Naive thymus-derived CD4-positive, alpha-beta T cell (primary cell): Measurements from ENCODE around the gene ELAC1. TPM values are rescaled to one million over a fixed set of nuclear protein-coding genes. Genes with fewer than 3 reads are reported as not detected.

ENCODE experiments used
- ATAC-seq: fragments of 150-1000 bp; cut with Tn5 transposase; 2 replicates; pipeline ENCODE4 v1.10.0; 2021; ENCODE audit warnings: mild to moderate bottlenecking, moderate library complexity
- CTCF ChIA-PET: fragments of 350-600 bp; sonication (Branson Sonifier 250); formaldehyde crosslinking; loops from one replicate; lab custom pipeline; 2021; ENCODE audit warnings: antibody characterized with exemption; lab: Charles Lee
- POLR2A ChIA-PET: fragments of 350-600 bp; sonication (Branson Sonifier 250); formaldehyde crosslinking; loops from one replicate; lab custom pipeline; 2021; ENCODE audit warnings: antibody characterized with exemption, inconsistent platforms; lab: Charles Lee
- DNase-seq, 9 donors: peaks; one replicate each; pipeline versions ENCODE4 v3.0.0 to v3.0.0-alpha.2; 2020 to 2022; ENCODE audit warnings: mixed read lengths in 1 of 9
- H3K27ac ChIP-seq: one replicate; pipeline ENCODE4 v1.7.0; 2013; ENCODE audit warnings: mild to moderate bottlenecking, low read depth, low read length, moderate library complexity
- H3K27me3 ChIP-seq, 2 donors: one replicate each; pipeline ENCODE4 v1.7.0; 2013; ENCODE audit warnings: low read length in 2 of 2, mild to moderate bottlenecking in 2 of 2, moderate library complexity in 2 of 2; ENCODE audit not compliant: control insufficient read depth in 2 of 2, insufficient read depth in 2 of 2
- H3K36me3 ChIP-seq, 3 experiments: 1 replicate in 2 of 3; 2 replicates in 1 of 3; pipeline ENCODE4 v1.7.0; 2013; ENCODE audit warnings: low read length in 3 of 3, mild to moderate bottlenecking in 3 of 3, moderate library complexity in 1 of 3; ENCODE audit not compliant: insufficient read depth in 3 of 3, control insufficient read depth in 2 of 3
- H3K4me1 ChIP-seq, 2 donors: one replicate each; pipeline ENCODE4 v1.7.0; 2013; ENCODE audit warnings: low read length in 2 of 2, mild to moderate bottlenecking in 2 of 2, moderate library complexity in 1 of 2; ENCODE audit not compliant: control insufficient read depth in 2 of 2, insufficient read depth in 2 of 2
- H3K4me3 ChIP-seq: 2 replicates; pipeline ENCODE4 v1.7.0; 2013; ENCODE audit warnings: mild to moderate bottlenecking, low read length
- H3K9me3 ChIP-seq, 3 experiments: 1 replicate in 2 of 3; 2 replicates in 1 of 3; pipeline ENCODE4 v1.7.0; 2013; ENCODE audit warnings: low read length in 3 of 3; ENCODE audit not compliant: control insufficient read depth in 2 of 3
- H3K27ac Mint-ChIP-seq, 9 donors: one replicate each; pipeline ENCODE4 v1.8.0; 2020 to 2022; ENCODE audit warnings: mixed read lengths in 9 of 9, mild to moderate bottlenecking in 8 of 9, moderate library complexity in 5 of 9, inconsistent platforms in 2 of 9
- H3K27me3 Mint-ChIP-seq, 5 donors: one replicate each; pipeline ENCODE4 v1.8.0; 2021 to 2022; ENCODE audit warnings: mixed read lengths in 5 of 5, mild to moderate bottlenecking in 1 of 5
- H3K36me3 Mint-ChIP-seq, 5 donors: one replicate each; pipeline ENCODE4 v1.8.0; 2020 to 2022; ENCODE audit warnings: mixed read lengths in 5 of 5, mild to moderate bottlenecking in 3 of 5, inconsistent platforms in 1 of 5
- H3K4me1 Mint-ChIP-seq, 7 donors: one replicate each; pipeline ENCODE4 v1.8.0; 2020 to 2022; ENCODE audit warnings: mixed read lengths in 7 of 7, mild to moderate bottlenecking in 3 of 7, inconsistent platforms in 1 of 7
- H3K4me3 Mint-ChIP-seq, 10 donors: one replicate each; pipeline ENCODE4 v1.8.0; 2020 to 2022; ENCODE audit warnings: mild to moderate bottlenecking in 10 of 10, mixed read lengths in 10 of 10, moderate library complexity in 6 of 10, inconsistent platforms in 2 of 10
- H3K9me3 Mint-ChIP-seq, 11 donors: one replicate each; pipeline ENCODE4 v1.8.0; 2020 to 2022; ENCODE audit warnings: mixed read lengths in 11 of 11, mild to moderate bottlenecking in 4 of 11, inconsistent platforms in 1 of 11, moderate library complexity in 1 of 11
- intact Hi-C, 2 donors: fragments of 100-400 bp; cut with micrococcal nuclease; formaldehyde crosslinking; loops; one replicate each; pipeline ENCODE4 v1.15.1; 2023
- polyA plus RNA-seq, 2 donors: library from polyadenylated mRNA; unstranded; fragments of 300-500 nt; fragmentation: Illumina TruSeq; gene quantifications; one replicate each; pipeline ENCODE4 v1.2.3, GENCODE V29; 2021
- total RNA-seq, 6 experiments: library from RNA in 5 of 6; stranded (reverse) in 5 of 6; gene quantifications; 1 replicate in 5 of 6; 2 replicates in 1 of 6; pipeline ENCODE4 v1.2.3 and lab custom pipeline; 2021 to 2026

The ELAC1 gene
- total and polyA plus RNA-seq, 7 experiments from 2014 or later = 4.3 to 19.2 (median 10.7) TPM

GRCh38 chr18:51030537-51031258 is 62.9 kb downstream of the ELAC1 start:
- H3K27ac ChIP-seq = peak overlapping the region; percentile 81
- Mint-ChIP-seq H3K4me1 (peaks cover 43 to 70% (median 65%) of the 10 kb centered on the region in 7 donors), H3K27ac (peak overlapping the region; percentile 90 to 100 (median 97)), H3K4me3 (peak overlapping the region; percentile 96 to 100 (median 99)), H3K36me3 (peaks cover 4 to 17% (median 14%) of the 10 kb centered on the region in 5 donors), H3K27me3 (no peaks in the 10 kb centered on the region), H3K9me3 (peaks cover 0 to 12% (median 0%) of the 10 kb centered on the region in 11 donors)
- intact Hi-C loops = loop anchor here (1.0 to 10.0 kb wide), 13 partner anchors 14 to 1538 kb away; partner anchors contain the start of genes SKA1 (in 2 of the 2), ACAA2 (in 1 of the 2), CXXC1 (in 1 of the 2) and ELAC1 (in 1 of the 2)
- peak overlapping the region; percentile 60 for H3K4me3 ChIP-seq
- DNase-seq (peak in 8 of 9 donors; percentile 59 to 81 (median 66)), ATAC-seq (peak; percentile 80)
- H3K27me3 ChIP-seq = no peaks in the 10 kb centered on the region
- peaks cover 0 to under 1% (median 0%) of the 10 kb centered on the region in 3 experiments for H3K36me3 ChIP-seq
- peaks cover 17 to 39% of the 10 kb centered on the region in 2 donors for H3K4me1 ChIP-seq
- CTCF ChIA-PET = interaction anchor here (0.6 to 1.2 kb wide), 3 partner anchors 9 to 21 kb away, joined by 3 to 6 read pairs (median 3); no protein-coding TSS in a partner anchor
- H3K9me3 ChIP-seq = no peaks in the 10 kb centered on the region
- POLR2A ChIA-PET = interaction anchor here (0.8 to 6.5 kb wide), 21 partner anchors 9 to 1540 kb away, joined by 3 to 109 read pairs (median 5); partner anchors contain the start of genes ELAC1, MBD1, ME2 and MEX3C

DNA sequence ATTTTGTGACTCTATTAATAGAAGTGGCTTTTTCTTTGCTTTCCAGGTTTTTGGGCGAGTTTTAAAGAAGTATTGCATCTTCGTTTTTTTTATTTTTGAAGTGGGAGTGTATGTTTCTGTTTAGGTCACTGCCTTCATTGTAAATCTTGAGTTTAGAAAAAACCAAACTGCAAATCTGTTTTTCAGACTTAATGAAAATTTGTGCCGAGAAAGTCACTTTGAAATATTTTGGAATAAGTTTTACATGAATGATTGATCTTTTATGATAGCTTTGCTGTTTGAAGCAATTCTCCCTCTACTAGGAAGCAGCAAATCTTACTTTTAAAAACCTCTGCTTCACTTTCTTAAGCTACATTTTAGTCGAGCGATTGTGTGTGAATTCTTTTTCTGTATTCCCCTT is 64.4 kb downstream of the ELAC1 start:
- ChIA-PET CTCF (interaction anchor here (0.6 to 0.9 kb wide), 3 partner anchors 19 to 208 kb away, joined by 3 read pairs; partner anchors contain the start of gene ME2), POLR2A (interaction anchor here (0.9 to 6.5 kb wide), 6 partner anchors 7 to 165 kb away, joined by 3 to 109 read pairs (median 27); partner anchors contain the start of genes ELAC1, ME2 and MEX3C)
- Mint-ChIP-seq H3K9me3 (peaks cover 0 to 12% (median 0%) of the 10 kb centered on the region in 11 donors), H3K36me3 (peaks cover 4 to 17% (median 15%) of the 10 kb centered on the region in 5 donors), H3K4me3 (peak overlapping the region; percentile 62 to 100 (median 99)), H3K4me1 (peaks cover 55 to 85% (median 76%) of the 10 kb centered on the region in 7 donors), H3K27me3 (no peaks in the 10 kb centered on the region), H3K27ac (peak overlapping the region; percentile 24 to 99 (median 56))
- ATAC-seq (no peak), DNase-seq (no peak)
- peaks cover 25 to 45% of the 10 kb centered on the region in 2 donors for H3K4me1 ChIP-seq
- no peaks in the 10 kb centered on the region for H3K9me3 ChIP-seq
- intact Hi-C loops = loop anchor here (5.0 to 10.0 kb wide), 4 partner anchors 120 to 1540 kb away; partner anchors contain the start of genes ACAA2 (in 1 of the 2), CXXC1 (in 1 of the 2), MBD1 (in 1 of the 2) and RPL17 (in 1 of the 2)
- no peaks in the 10 kb centered on the region for H3K27me3 ChIP-seq
- peak overlapping the region; percentile 60 for H3K4me3 ChIP-seq
- no peaks in the 10 kb centered on the region for H3K36me3 ChIP-seq
- H3K27ac ChIP-seq = no peak overlapping the region

DNA sequence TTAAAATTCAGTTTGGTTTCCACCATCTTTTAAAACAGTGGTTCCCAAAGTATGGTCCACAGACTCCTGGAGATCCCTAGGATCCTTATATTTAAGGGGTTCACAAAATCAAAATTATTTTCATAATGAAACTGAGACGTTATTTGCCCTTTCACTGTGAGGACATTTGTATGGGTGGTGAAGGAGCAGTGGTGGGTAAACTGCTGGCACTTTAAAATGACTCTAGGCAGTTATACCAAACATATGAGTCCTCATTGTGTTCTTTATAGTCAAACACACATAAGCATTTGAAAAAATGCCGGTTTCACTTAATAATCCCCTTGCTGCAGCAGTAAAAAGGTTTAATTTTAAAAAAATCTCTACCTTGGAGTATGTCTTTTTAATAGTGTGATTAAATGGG is 69.4 kb downstream of the ELAC1 start:
- peaks cover 0 to 16% (median 13%) of the 10 kb centered on the region in 5 donors for H3K36me3 Mint-ChIP-seq
- H3K27ac Mint-ChIP-seq = peak overlapping the region in 3 of 9 donors; percentile 39 to 76 (median 71)
- POLR2A ChIA-PET = no interaction called here
- no peaks in the 10 kb centered on the region for H3K27me3 Mint-ChIP-seq
- no peaks in the 10 kb centered on the region for H3K9me3 Mint-ChIP-seq
- intact Hi-C loops = loop anchor here in 1 of 2 donors (10.0 kb wide), 1 partner anchor 752 kb away; the partner anchor contains the start of genes CXXC1 and MBD1
- H3K4me1 ChIP-seq = peaks cover 39 to 70% of the 10 kb centered on the region in 2 donors
- ATAC-seq = no peak
- H3K9me3 ChIP-seq = no peaks in the 10 kb centered on the region
- no peak overlapping the region for H3K27ac ChIP-seq
- no peak for DNase-seq
- no peaks in the 10 kb centered on the region for H3K27me3 ChIP-seq
- CTCF ChIA-PET = interaction anchor here (0.7 to 1.1 kb wide), 2 partner anchors 14 to 137 kb away, joined by 4 to 7 read pairs; no protein-coding TSS in a partner anchor
- no peak overlapping the region for H3K4me3 ChIP-seq
- peaks cover 70 to 99% (median 84%) of the 10 kb centered on the region in 7 donors for H3K4me1 Mint-ChIP-seq
- H3K4me3 Mint-ChIP-seq = peak overlapping the region in 8 of 10 donors; percentile 44 to 99 (median 59)
- no peaks in the 10 kb centered on the region for H3K36me3 ChIP-seq

Other genes with a start within 250 kb of the ELAC1 start
- gene MRO, start 148.0 kb upstream of the ELAC1 start, total RNA-seq = not detected
- not detected for gene MRO, start 148.0 kb upstream of the ELAC1 start, polyA plus RNA-seq
- gene ME2, start 88.9 kb upstream of the ELAC1 start, total RNA-seq = 10 to 100 TPM; 29.4 to 84.7 (median 43.2) TPM
- gene ME2, start 88.9 kb upstream of the ELAC1 start, polyA plus RNA-seq = 10 to 100 TPM; 43.7 to 46.3 TPM
- 100 to 1,000 TPM in 2 of 5 experiments, 10 to 100 TPM in 3; 82.5 to 170 (median 92.5) TPM for gene SMAD4, start 62.2 kb downstream of the ELAC1 start, total RNA-seq
- 10 to 100 TPM; 70.8 to 94.9 TPM for gene SMAD4, start 62.2 kb downstream of the ELAC1 start, polyA plus RNA-seq
- gene MEX3C, start 229.6 kb downstream of the ELAC1 start, total RNA-seq = 10 to 100 TPM; 47.1 to 68.8 (median 53.7) TPM
- 1 to 10 TPM; 4.3 to 4.8 TPM for gene MEX3C, start 229.6 kb downstream of the ELAC1 start, polyA plus RNA-seq